Adrenal gland (tissue), 12 donors: ENCODE data around the gene RASSF5. TPM values are rescaled to one million over a fixed set of nuclear protein-coding genes. Genes with fewer than 3 reads are reported as not detected.

ENCODE experiments used
- DNase-seq, 7 donors: peaks; one replicate each; pipeline ENCODE4 v3.0.0-alpha.2; 2019 to 2020
- H3K27ac ChIP-seq, 5 donors: fragments of 200-600 bp; sonication (generic) in 4 of 5; 1 replicate in 3 of 5; 2 replicates in 2 of 5; pipeline versions ENCODE4 v1.5.1 to v1.8.0; 2016 to 2020; ENCODE audit warnings: mild to moderate bottlenecking in 1 of 5
- H3K27me3 ChIP-seq: fragments of 200-600 bp; 2 replicates; pipeline ENCODE4 v1.8.0; 2021
- H3K36me3 ChIP-seq, 2 donors: fragments of 200-600 bp; replicated peaks in 1 of 2; 1 replicate in 1 of 2; 2 replicates in 1 of 2; pipeline versions ENCODE4 v1.5.1 to v1.8.0; 2018 to 2022
- H3K4me1 ChIP-seq, 2 donors: fragments of 200-600 bp; replicated peaks in 1 of 2; 1 replicate in 1 of 2; 2 replicates in 1 of 2; pipeline versions ENCODE4 v1.5.1 to v1.8.0; 2018 to 2021
- H3K4me3 ChIP-seq, 4 donors: fragments of 200-600 bp; sonication (generic) in 3 of 4; one replicate each; pipeline ENCODE4 v1.5.1; 2016 to 2018
- H3K9me3 ChIP-seq, 3 donors: fragments of 200-600 bp; sonication (generic) in 1 of 3; replicated peaks in 1 of 3; 1 replicate in 2 of 3; 2 replicates in 1 of 3; pipeline versions ENCODE4 v1.5.1 to v1.8.0; 2016 to 2021
- CTCF ChIP-seq, 6 experiments: fragments of 450-650 bp in 4 of 6; fragments of 200-600 bp in 2 of 6; sonication (generic) in 1 of 6; IDR thresholded peaks; 1 replicate in 5 of 6; 2 replicates in 1 of 6; pipeline versions ENCODE4 v1.5.1 to v1.8.0; 2016 to 2021; ENCODE audit warnings: antibody characterized with exemption in 6 of 6, mild to moderate bottlenecking in 2 of 6, moderate library complexity in 1 of 6
- POLR2A ChIP-seq, 2 donors: fragments of 450-650 bp; IDR thresholded peaks; one replicate each; pipeline ENCODE4 v1.6.1; 2017; ENCODE audit warnings: antibody characterized with exemption in 2 of 2, mild to moderate bottlenecking in 2 of 2, moderate library complexity in 1 of 2
- WGBS, 4 donors: extraction: QIAGEN DNeasy Blood & Tissue Kit in 2 of 4; methylation state at CpG; one replicate each; pipeline versions ENCODE4 v1.1.5 to v1.1.7; 2013 to 2017; 5-methylcytosine and 5-hydroxymethylcytosine counted together
- intact Hi-C, 2 donors: fragments of 100-400 bp; cut with DNase I; formaldehyde crosslinking; loops; one replicate each; pipeline versions ENCODE4 v1.14.1 to v1.15.0; 2022 to 2023
- polyA plus RNA-seq, 3 donors: library from polyadenylated mRNA; stranded (reverse); fragments of 200-250 nt in 2 of 3; fragments of 350-450 nt in 1 of 3; fragmentation: Illumina TruSeq in 1 of 3; extraction: RNeasy Lipid Tissue Mini Kit (QIAGEN cat#74804) in 1 of 3; gene quantifications; one replicate each; pipeline ENCODE4 v1.2.3, GENCODE V29; 2013 to 2014
- total RNA-seq, 9 donors: library from RNA; depleted of rRNA in 4 of 9; stranded (reverse); fragments of >200 nt in 4 of 9; fragments of 120-200 nt in 1 of 9; fragmentation: NEBNext Ultra II Directional in 1 of 9; extraction: Animal tissue kit (Norgen Biotek cat#: 25700) in 1 of 9; gene quantifications; one replicate each; pipeline versions ENCODE4 v1.1.0 to v1.2.4, GENCODE V29; 2013 to 2023
- donor health status: healthy with polysubstance abuse.
- donor health status: Bipolar disorder and iron deficiency.
- donor health status: DM: yes; HTN: yes; CAD: no.
- donor health status: DM: no; HTN: no; CAD: no.
- donor health status: DM: no; HTN: no; CAD: no.
- donor health status: DM: yes; HTN: yes; CAD: no.

The RASSF5 gene
- total and polyA plus RNA-seq, 12 donors, result 7.1 to 57.9 (median 27.0) TPM

GRCh38 chr1:206501881-206502280 lies 5.5 kb upstream of the RASSF5 start:
- no peak overlapping the region for H3K4me3 ChIP-seq
- TF ChIP-seq CTCF (IDR thresholded peaks at IDR 0.05), result no peak
- TF ChIP-seq POLR2A (IDR thresholded peaks at IDR 0.05), result no peak
- H3K27ac ChIP-seq, result peak overlapping the region in 4 of 5 donors; percentile 44 to 94 (median 70)
- DNase-seq, result no peak
- H3K9me3 ChIP-seq, result no peaks in the 10 kb centered on the region
- peaks cover 25 to 51% of the 10 kb centered on the region in 2 donors for H3K4me1 ChIP-seq
- WGBS, 4 donors, result 78 to 88% (median 84%) methylated on average over 4 to 5 of the region's 5 CpGs
- intact Hi-C loops, result no loop called here
- no peaks in the 10 kb centered on the region for H3K27me3 ChIP-seq
- no peaks in the 10 kb centered on the region for H3K36me3 ChIP-seq

GRCh38 chr1:206502403-206502802 lies 4.9 kb upstream of the RASSF5 start:
- intact Hi-C loops, result no loop called here
- Histone ChIP-seq H3K36me3 (no peaks in the 10 kb centered on the region), H3K4me3 (no peak overlapping the region), H3K9me3 (no peaks in the 10 kb centered on the region), H3K27ac (peak overlapping the region in 2 of 5 donors; percentile 64 to 94), H3K27me3 (no peaks in the 10 kb centered on the region), H3K4me1 (peaks cover 25 to 51% of the 10 kb centered on the region in 2 donors)
- DNase-seq, result no peak
- TF ChIP-seq CTCF (IDR thresholded peaks at IDR 0.05) (no peak), POLR2A (IDR thresholded peaks at IDR 0.05) (no peak)
- 86 to 93% (median 89%) methylated on average over 2 of the region's 2 CpGs for WGBS, 4 donors

- no peaks in the 10 kb centered on the region for H3K9me3 ChIP-seq
- peak overlapping the region in 3 of 5 donors; percentile 26 to 94 (median 64) for H3K27ac ChIP-seq
- no peak for DNase-seq
- WGBS, 4 donors, result 44 to 86% (median 62%) methylated on average over 1 of the region's 1 CpG
- H3K4me1 ChIP-seq, result peaks cover 25 to 51% of the 10 kb centered on the region in 2 donors
- H3K36me3 ChIP-seq, result no peaks in the 10 kb centered on the region
- intact Hi-C loops, result no loop called here
- H3K4me3 ChIP-seq, result no peak overlapping the region
- TF ChIP-seq CTCF (IDR thresholded peaks at IDR 0.05) (no peak), POLR2A (IDR thresholded peaks at IDR 0.05) (no peak)
- H3K27me3 ChIP-seq, result no peaks in the 10 kb centered on the region
Measured at GRCh38 chr1:206502812-206503211, 4.5 kb upstream of the RASSF5 start.

GRCh38 chr1:206503591-206504362 lies 3.6 kb upstream of the RASSF5 start:
- Histone ChIP-seq H3K4me1 (peaks cover 33 to 57% of the 10 kb centered on the region in 2 donors), H3K27ac (peak overlapping the region in 4 of 5 donors; percentile 49 to 94 (median 63)), H3K4me3 (no peak overlapping the region), H3K27me3 (no peaks in the 10 kb centered on the region), H3K9me3 (no peaks in the 10 kb centered on the region), H3K36me3 (no peaks in the 10 kb centered on the region)
- TF ChIP-seq POLR2A (IDR thresholded peaks at IDR 0.05) (no peak), CTCF (IDR thresholded peaks at IDR 0.05) (no peak)
- intact Hi-C loops, result no loop called here
- WGBS, 4 donors, result 42 to 52% (median 44%) methylated on average over 7 to 8 of the region's 8 CpGs
- DNase-seq, result peak in 6 of 7 donors; percentile 66 to 83 (median 70)
